HepG2 (cell line): ENCODE data around the gene SH2D6. TPM values are rescaled to one million over a fixed set of nuclear protein-coding genes. Genes with fewer than 3 reads are reported as not detected.

Experiments
- DBP ChIP-seq: sonication (generic); formaldehyde crosslinking; IDR thresholded peaks from 2 replicates; pipeline ENCODE4 v1.4.0; 2020; ENCODE audit warnings: missing genetic modification reagents; ENCODE audit errors: not compliant biosample characterization
- E2F2 ChIP-seq: sonication (generic); formaldehyde crosslinking; IDR thresholded peaks from 2 replicates; pipeline ENCODE4 v1.4.0; 2020; ENCODE audit warnings: missing genetic modification reagents, borderline replicate concordance
- FOXA1 ChIP-seq, 2 experiments: fragments of 450-650 bp in 1 of 2; sonication (generic) in 1 of 2; formaldehyde crosslinking in 1 of 2; IDR thresholded peaks; 2 replicates each; pipeline versions ENCODE4 v1.4.0 to v1.6.1; 2016 to 2020; ENCODE audit warnings: missing genetic modification reagents in 1 of 2
- GZF1 ChIP-seq: sonication (generic); formaldehyde crosslinking; IDR thresholded peaks from 2 replicates; pipeline ENCODE4 v1.5.1; 2020; ENCODE audit warnings: mild to moderate bottlenecking, missing genetic modification reagents
- HHEX ChIP-seq: IDR thresholded peaks from 2 replicates; pipeline ENCODE4 v1.6.1; 2016; ENCODE audit warnings: control low read depth
- HNRNPUL1 ChIP-seq: fragments of 200-400 bp; formaldehyde crosslinking; IDR thresholded peaks from 2 replicates; pipeline ENCODE4 v1.6.1; 2017; ENCODE audit warnings: low read depth, mild to moderate bottlenecking, low read length, moderate library complexity
- ISL2 ChIP-seq: sonication (generic); formaldehyde crosslinking; IDR thresholded peaks from 2 replicates; pipeline ENCODE4 v1.5.0; 2020; ENCODE audit warnings: missing genetic modification reagents
- KDM5B ChIP-seq: sonication (generic); formaldehyde crosslinking; IDR thresholded peaks from 2 replicates; pipeline ENCODE4 v1.4.0; 2020; ENCODE audit warnings: missing genetic modification reagents, mild to moderate bottlenecking, borderline replicate concordance
- NFATC3 ChIP-seq: sonication (generic); formaldehyde crosslinking; IDR thresholded peaks from 2 replicates; pipeline ENCODE4 v1.5.1; 2020; ENCODE audit warnings: mild to moderate bottlenecking, missing genetic modification reagents
- NR1H2 ChIP-seq: sonication (generic); formaldehyde crosslinking; IDR thresholded peaks from 2 replicates; pipeline ENCODE4 v1.8.1; 2022; ENCODE audit warnings: low read depth, missing genetic modification reagents, borderline replicate concordance
- POGK ChIP-seq: sonication (generic); formaldehyde crosslinking; conservative IDR thresholded peaks from 2 replicates; pipeline ENCODE4 v1.8.0; 2022; ENCODE audit warnings: mild to moderate bottlenecking, moderate library complexity, missing genetic modification reagents
- RBM22 ChIP-seq: fragments of 200-400 bp; formaldehyde crosslinking; optimal IDR thresholded peaks from 2 replicates; pipeline ENCODE3; 2017; ENCODE audit warnings: mild to moderate bottlenecking, low read length, moderate library complexity
- RFXANK ChIP-seq: IDR thresholded peaks from 2 replicates; pipeline ENCODE4 v1.6.1; 2016
- RXRB ChIP-seq: IDR thresholded peaks from 2 replicates; pipeline ENCODE4 v1.6.1; 2016; ENCODE audit warnings: borderline replicate concordance, missing genetic modification reagents, missing compliant biosample characterization
- SUZ12 ChIP-seq: fragments of 150-350 bp; IDR thresholded peaks from 2 replicates; pipeline ENCODE4 v1.6.1; 2014; ENCODE audit warnings: low read depth, low read length
- TEAD3 ChIP-seq: optimal IDR thresholded peaks from 2 replicates; pipeline ENCODE3; 2016; ENCODE audit warnings: borderline replicate concordance
- ZBTB2 ChIP-seq: sonication (generic); formaldehyde crosslinking; IDR thresholded peaks from 2 replicates; pipeline ENCODE4 v1.8.0; 2022; ENCODE audit warnings: low read depth, missing genetic modification reagents
- ZBTB7B ChIP-seq: sonication (generic); formaldehyde crosslinking; IDR thresholded peaks from 2 replicates; pipeline ENCODE4 v1.4.0; 2020; ENCODE audit warnings: missing genetic modification reagents
- ZNF180 ChIP-seq: sonication (generic); formaldehyde crosslinking; IDR thresholded peaks from 2 replicates; pipeline ENCODE4 v1.4.0; 2020; ENCODE audit warnings: low read depth, missing genetic modification reagents, borderline replicate concordance
- ZNF20 ChIP-seq: sonication (generic); formaldehyde crosslinking; IDR thresholded peaks from 2 replicates; pipeline ENCODE4 v1.4.0; 2020; ENCODE audit warnings: mild to moderate bottlenecking, moderate library complexity, missing genetic modification reagents
- ZNF264 ChIP-seq: sonication (generic); formaldehyde crosslinking; IDR thresholded peaks from 2 replicates; pipeline ENCODE4 v1.4.0; 2020; ENCODE audit warnings: missing genetic modification reagents
- ZNF607 ChIP-seq: sonication (generic); formaldehyde crosslinking; IDR thresholded peaks from 2 replicates; pipeline ENCODE4 v1.5.1; 2020; ENCODE audit warnings: missing genetic modification reagents, mild to moderate bottlenecking, borderline replicate concordance
- ZNF629 ChIP-seq: sonication (generic); formaldehyde crosslinking; conservative IDR thresholded peaks from 2 replicates; pipeline ENCODE4 v1.5.0; 2020; ENCODE audit warnings: missing genetic modification reagents
- polyA plus RNA-seq, 8 experiments: library from polyadenylated mRNA; depleted of rRNA in 3 of 8; stranded (reverse) in 7 of 8; unstranded in 1 of 8; fragments of >200 nt; fragmentation: Illumina TruSeq in 4 of 8; extraction: Trizol in 4 of 8; gene quantifications; 2 replicates each; pipeline versions ENCODE4 v1.2.1 to v1.2.3, GENCODE V29; 2011 to 2016; ENCODE audit warnings: low read depth in 4 of 8, missing spikeins in 1 of 8, mixed read lengths in 1 of 8; ENCODE audit not compliant: insufficient read depth in 1 of 8
- total RNA-seq, 5 experiments: library from RNA; depleted of rRNA; stranded (reverse); fragments of >200 nt; fragmentation: Illumina TruSeq; extraction: Trizol; gene quantifications; 2 replicates each; pipeline ENCODE4 v1.2.3, GENCODE V29; 2016; ENCODE audit warnings: low read depth in 1 of 5
- TF ChIP-seq, protein P1 (sequence below): IDR thresholded peaks from 2 replicates; pipeline ENCODE4 v1.6.1; 2016; ENCODE audit warnings: control low read depth

The SH2D6 gene
- total and polyA plus RNA-seq, 2 of the 13 experiments (the other 11 are each of a cell fraction or from before 2014, with no cell fraction given): 0.11 to 0.26 TPM

DNA sequence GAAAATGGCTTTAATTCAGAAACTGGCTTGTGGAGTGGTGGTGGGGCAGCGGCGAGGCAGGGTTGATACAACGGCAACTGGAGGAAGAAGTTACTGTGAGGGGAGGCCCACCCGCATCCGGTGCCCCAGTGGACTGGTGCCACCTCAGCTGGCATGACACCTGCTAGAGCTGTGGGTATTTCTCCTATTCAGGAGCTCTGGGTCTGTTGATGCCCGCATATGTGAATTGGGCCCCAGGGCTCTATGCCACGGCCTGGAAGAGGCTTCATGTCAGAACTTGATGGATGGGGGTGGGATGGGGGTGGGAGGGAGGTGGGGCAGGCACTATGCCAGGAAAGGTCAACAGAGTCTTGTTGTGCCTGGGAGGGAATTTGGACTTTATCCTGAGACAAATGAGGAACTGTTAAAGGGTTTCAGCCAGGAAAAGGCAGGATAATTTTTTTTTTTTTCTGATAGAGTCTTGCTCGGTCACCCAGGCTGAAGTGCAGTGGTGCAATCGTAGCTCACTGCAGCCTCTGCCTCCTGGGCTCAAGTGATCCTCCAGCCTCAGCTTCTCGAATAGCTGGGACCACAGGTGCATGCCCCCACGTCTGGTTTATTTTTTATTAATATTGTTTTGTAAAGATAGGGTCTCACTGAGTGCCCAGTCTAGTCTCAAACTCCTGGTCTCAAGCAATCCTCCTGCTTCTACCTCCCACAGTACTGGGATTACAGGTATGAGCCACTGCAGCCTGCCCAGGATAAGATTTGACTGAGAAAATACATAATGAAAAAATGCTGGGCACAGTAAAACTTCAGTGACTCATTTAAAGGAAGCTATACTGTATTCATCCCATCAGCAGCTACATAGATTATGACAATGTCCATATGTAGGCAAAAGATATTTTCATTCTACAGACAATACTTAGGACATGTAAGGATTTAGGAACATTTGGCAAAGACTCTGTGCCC lies 52.6 kb downstream of the SH2D6 start (continued):
- TF ChIP-seq ZNF629 (CRISPR knock-in tag): 0 out of 2 replicates have a peak, but pooled peaks have one; percentile 7
- TF ChIP-seq ZBTB7B (CRISPR knock-in tag): peak; percentile 44; the same call in 1 of the 2 replicates
- no peak for TF ChIP-seq ZNF264 (CRISPR knock-in tag)
- peak; percentile 70 for TF ChIP-seq ISL2 (CRISPR knock-in tag)
- no peak for TF ChIP-seq RFXANK (CRISPR knock-in tag)
- no peak for TF ChIP-seq HHEX (CRISPR knock-in tag)
- TF ChIP-seq TEAD3 (CRISPR knock-in tag): no peak
- TF ChIP-seq ZNF20 (CRISPR knock-in tag): no peak
- peak; percentile 86 for TF ChIP-seq RXRB (CRISPR knock-in tag)
- no peak for TF ChIP-seq ZNF607 (CRISPR knock-in tag)
- TF ChIP-seq DBP (CRISPR knock-in tag): peak; percentile 42
- no peak for TF ChIP-seq HNRNPUL1
- TF ChIP-seq FOXA1 (IDR thresholded peaks at IDR 0.05): no peak
- peak; percentile 57 for TF ChIP-seq FOXA1 (CRISPR knock-in tag; IDR thresholded peaks at IDR 0.05)
- no peak for TF ChIP-seq SUZ12
- TF ChIP-seq, protein P1, sequence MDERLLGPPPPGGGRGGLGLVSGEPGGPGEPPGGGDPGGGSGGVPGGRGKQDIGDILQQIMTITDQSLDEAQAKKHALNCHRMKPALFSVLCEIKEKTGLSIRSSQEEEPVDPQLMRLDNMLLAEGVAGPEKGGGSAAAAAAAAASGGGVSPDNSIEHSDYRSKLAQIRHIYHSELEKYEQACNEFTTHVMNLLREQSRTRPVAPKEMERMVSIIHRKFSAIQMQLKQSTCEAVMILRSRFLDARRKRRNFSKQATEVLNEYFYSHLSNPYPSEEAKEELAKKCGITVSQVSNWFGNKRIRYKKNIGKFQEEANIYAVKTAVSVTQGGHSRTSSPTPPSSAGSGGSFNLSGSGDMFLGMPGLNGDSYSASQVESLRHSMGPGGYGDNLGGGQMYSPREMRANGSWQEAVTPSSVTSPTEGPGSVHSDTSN: no peak; the same call in 1 of the 2 replicates
- no peak for TF ChIP-seq NFATC3 (CRISPR knock-in tag)
- TF ChIP-seq RBM22: no peak
- no peak for TF ChIP-seq KDM5B (CRISPR knock-in tag)
- TF ChIP-seq POGK: 0 out of 2 replicates have a peak, but pooled peaks have one; percentile 23
- TF ChIP-seq ZBTB2 (CRISPR knock-in tag): no peak
- no peak for TF ChIP-seq GZF1 (CRISPR knock-in tag)
- no peak for TF ChIP-seq E2F2
- TF ChIP-seq ZNF180 (CRISPR knock-in tag): no peak
- no peak for TF ChIP-seq NR1H2
